Activated naive CD4-positive, alpha-beta T cell treated with anti-CD3 and anti-CD28 coated beads, Interleukin-2, amount 50 U/mL, for 24 hours (primary cell): Measurements from ENCODE around the gene SLC1A3.
"Not testable (repeated sequence)": the region's sequence is repeated elsewhere in the genome, so short reads cannot be mapped to it uniquely, and the experiment has no call there.

Experiments used
- H3K27ac Mint-ChIP-seq: one replicate; pipeline ENCODE4 v1.8.0; 2021; ENCODE audit warnings: mild to moderate bottlenecking, mixed read lengths
- H3K27me3 Mint-ChIP-seq: one replicate; pipeline ENCODE4 v1.8.0; 2021; ENCODE audit warnings: mixed read lengths
- H3K36me3 Mint-ChIP-seq: one replicate; pipeline ENCODE4 v1.8.0; 2021; ENCODE audit warnings: mixed read lengths
- H3K4me1 Mint-ChIP-seq: one replicate; pipeline ENCODE4 v1.8.0; 2021; ENCODE audit warnings: mixed read lengths
- H3K4me3 Mint-ChIP-seq: one replicate; pipeline ENCODE4 v1.8.0; 2021; ENCODE audit warnings: mild to moderate bottlenecking, mixed read lengths
- H3K9me3 Mint-ChIP-seq: one replicate; pipeline ENCODE4 v1.8.0; 2021; ENCODE audit warnings: mixed read lengths

SLC1A3 gene

DNA sequence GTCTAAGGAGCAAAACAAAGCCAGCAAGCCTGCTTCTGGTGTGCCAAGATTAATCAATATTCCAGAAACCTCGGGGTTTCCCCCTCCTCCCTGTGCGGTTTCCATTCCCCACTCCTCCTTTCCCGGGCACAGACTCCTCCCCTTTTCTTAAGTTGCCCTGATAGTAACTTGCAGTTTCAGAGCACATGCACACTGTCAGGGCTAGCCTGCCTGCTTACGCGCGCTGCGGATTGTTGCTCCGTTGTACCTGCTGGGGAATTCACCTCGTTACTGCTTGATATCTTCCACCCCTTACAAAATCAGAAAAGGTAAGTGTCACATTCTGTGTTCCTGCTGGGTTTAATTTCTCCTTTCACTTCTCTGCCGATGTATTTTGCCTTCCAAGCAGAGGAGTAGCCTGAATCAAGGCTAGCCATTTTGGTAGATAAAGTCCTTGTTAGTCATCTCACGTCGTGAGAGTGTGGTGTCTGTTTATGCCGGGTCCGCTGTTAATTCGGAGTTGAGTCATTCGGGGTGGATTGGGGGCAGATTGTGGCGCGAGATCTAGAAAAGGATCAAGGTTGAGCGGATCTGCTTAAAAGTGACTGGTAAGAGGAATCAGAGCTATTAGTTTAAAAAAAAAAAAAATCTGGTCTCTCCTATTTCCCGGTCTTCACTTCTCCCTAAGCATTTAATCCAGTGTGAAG, at the start of gene SLC1A3:
Gene SLC1A3 (plus strand): TSS at position 179 of the 686 bp plus-strand sequence. CDS start 1,818 bp downstream, outside the sequence.
- H3K27ac Mint-ChIP-seq: peak within 1 kb of the TSS; percentile 18
- no peaks in the 10 kb centered on the region for H3K9me3 Mint-ChIP-seq

DNA sequence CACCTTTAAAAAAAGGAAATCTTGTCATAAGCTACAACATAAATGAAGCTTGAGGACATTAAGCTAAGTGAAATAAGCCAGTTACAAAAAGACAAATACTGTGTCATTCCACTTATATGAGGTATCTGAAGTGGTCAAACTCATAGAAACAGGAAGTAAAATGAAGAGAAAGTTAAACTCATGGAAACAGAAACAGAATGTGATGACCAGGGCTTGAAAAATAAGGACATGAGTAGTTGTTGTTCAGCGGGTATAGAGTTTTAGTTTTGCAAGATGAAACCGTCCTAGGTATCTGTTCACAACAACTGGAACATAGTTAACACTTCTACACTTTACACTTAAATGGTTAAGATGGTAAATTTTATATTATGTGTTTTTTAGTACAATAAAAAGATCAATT, 47.8 kb upstream of the SLC1A3 start:
- Mint-ChIP-seq H3K27me3 (peaks cover 3% of the 10 kb centered on the region), H3K4me1 (no peaks in the 10 kb centered on the region), H3K36me3 (no peaks in the 10 kb centered on the region), H3K9me3 (no peaks in the 10 kb centered on the region), H3K4me3 (no peak overlapping the region), H3K27ac (no peak overlapping the region)

More for the DNA sequence above, at the start of gene SLC1A3:
- Mint-ChIP-seq H3K4me1 (peaks cover 17% of the 10 kb centered on the region), H3K4me3 (peak within 1 kb of the TSS; percentile 81), H3K27me3 (peaks cover 51% of the 10 kb centered on the region), H3K36me3 (no peaks in the 10 kb centered on the region)

DNA sequence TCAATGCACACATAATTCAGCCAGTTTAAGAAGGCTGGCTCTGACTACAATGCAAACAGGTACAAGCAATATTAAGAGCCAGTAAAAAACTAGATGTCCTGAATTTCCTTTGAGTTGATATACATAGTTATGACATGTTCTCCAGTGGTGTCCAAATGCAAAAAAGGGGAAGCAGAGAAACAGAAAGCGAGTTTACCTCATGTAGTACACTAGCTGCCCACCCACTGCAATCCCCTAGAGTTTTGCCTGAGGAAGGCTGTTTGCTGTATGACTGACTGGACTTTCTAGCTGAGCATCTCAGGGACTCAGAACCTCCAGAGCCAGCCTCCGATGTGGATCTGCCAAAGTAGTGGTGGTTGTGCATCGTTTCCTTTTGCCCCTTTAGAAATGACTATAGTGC, 44.8 kb upstream of the SLC1A3 start:
- no peaks in the 10 kb centered on the region for H3K4me1 Mint-ChIP-seq

DNA sequence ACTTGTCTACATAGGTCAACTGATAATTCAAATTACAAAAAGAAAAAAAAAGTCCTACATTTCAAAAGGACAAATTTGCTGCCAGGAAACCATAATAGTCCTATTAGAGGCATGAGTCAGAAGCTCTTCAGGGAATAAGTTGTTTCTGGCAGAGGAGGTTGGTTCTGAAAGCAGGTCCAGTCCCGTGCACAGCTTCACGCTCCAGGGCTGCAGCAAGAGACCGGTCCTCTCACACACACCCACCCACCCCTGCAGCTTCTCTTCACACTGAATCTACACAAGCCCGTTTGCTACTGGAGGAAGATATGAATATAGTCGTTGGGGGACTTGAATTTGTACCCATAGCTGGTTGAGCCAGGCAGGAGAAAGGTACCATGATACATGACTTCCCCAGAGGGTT, 36.9 kb upstream of the SLC1A3 start:
- H3K9me3 Mint-ChIP-seq: no peaks in the 10 kb centered on the region
- H3K27ac Mint-ChIP-seq: no peak overlapping the region
- no peak overlapping the region for H3K4me3 Mint-ChIP-seq
- no peaks in the 10 kb centered on the region for H3K36me3 Mint-ChIP-seq
- no peaks in the 10 kb centered on the region for H3K27me3 Mint-ChIP-seq
- no peaks in the 10 kb centered on the region for H3K4me1 Mint-ChIP-seq

More for the DNA sequence above, 44.8 kb upstream of the SLC1A3 start:
- Mint-ChIP-seq H3K9me3 (no peaks in the 10 kb centered on the region), H3K27me3 (peaks cover 6% of the 10 kb centered on the region), H3K4me3 (no peak overlapping the region), H3K36me3 (no peaks in the 10 kb centered on the region), H3K27ac (no peak overlapping the region)

DNA sequence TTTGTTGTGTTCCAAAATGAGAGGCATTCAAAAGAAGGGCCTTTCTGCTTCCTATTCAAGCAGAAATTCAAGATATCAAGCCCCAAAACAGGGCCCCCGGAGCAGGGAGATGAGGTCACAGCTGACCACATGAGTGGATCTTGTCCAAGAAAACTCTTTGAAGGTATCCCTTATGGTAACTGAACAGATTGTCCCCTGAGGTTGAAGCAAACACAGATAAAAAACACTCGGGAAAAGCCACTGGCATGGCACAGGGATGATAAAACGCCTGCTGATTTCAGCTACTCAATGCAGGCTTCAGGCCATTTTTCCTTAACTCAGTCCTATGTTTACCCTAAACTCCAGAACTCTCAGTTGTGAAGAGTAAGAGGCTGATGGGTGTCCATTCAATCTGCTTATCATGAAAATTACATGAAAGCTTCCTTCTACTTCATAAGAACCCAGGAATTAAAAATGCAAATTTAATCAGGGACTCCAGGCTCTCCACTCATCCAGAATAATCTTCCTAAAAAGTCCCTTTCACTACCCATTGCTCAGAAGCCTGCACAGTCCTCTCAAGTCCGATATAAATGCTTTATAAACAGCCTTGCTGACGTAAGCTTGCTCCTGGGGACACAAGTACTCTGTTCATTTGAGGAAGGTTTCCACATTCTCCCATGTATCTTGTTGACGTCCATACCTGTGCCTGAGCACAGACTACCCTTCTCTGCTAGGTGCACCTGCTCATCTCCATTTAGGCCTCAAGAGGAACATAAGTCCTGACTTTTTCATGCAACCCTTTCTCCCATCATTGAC, 35.9 kb upstream of the SLC1A3 start:
- Mint-ChIP-seq H3K27me3 (no peaks in the 10 kb centered on the region), H3K4me1 (no peaks in the 10 kb centered on the region), H3K4me3 (no peak overlapping the region), H3K36me3 (no peaks in the 10 kb centered on the region), H3K27ac (no peak overlapping the region), H3K9me3 (no peaks in the 10 kb centered on the region)

DNA sequence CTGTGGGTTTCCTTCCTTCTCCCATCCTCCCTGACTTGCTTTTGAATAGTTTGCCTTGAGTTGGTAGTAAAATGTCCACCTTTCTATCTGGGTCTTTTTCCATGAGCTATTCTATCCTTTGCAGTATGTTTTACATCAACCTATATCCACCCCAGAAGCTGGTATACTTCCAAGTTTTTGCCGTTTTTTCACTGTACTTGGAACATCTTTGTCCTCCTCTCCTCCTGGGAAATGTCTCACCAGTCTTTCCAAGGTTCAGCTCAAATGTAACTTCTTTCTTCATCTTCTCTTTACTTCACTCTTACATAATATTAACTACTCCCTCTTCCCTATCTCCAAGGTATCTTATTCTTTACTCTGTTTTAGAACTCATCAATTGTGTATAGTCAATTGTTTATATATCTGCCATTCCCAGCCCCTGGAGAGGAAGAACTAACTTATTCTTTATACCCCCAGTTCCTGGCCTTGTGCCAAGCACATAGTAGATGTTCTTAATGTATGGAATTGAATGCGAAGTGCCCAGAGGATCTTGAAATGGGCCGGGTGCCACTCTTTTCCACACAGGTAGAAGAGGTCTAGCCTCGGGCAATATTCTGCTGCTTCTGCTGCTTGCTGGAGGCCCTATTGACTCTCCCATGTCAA, 34.9 kb upstream of the SLC1A3 start:
- no peaks in the 10 kb centered on the region for H3K4me1 Mint-ChIP-seq

DNA sequence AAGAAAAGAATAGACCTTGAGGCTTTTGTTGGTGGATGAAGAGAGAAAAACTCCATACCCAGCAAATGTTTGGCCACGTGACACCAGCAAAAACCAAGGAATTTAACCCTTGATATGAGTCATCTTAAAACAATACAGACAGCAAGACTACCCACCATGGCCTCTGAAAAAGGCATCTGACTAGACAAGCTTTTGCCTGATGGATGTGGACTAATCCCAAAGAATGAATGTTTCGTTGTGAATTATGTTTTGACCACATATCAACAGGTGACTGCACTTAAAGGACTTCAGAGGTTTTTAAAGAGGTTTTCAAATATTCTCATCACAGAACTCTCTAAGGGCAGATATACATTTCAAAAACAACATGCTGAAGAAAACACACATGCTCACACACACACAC, 33.0 kb upstream of the SLC1A3 start:
- H3K4me1 Mint-ChIP-seq: no peaks in the 10 kb centered on the region
- no peaks in the 10 kb centered on the region for H3K27me3 Mint-ChIP-seq
- H3K4me3 Mint-ChIP-seq: no peak overlapping the region
- H3K27ac Mint-ChIP-seq: no peak overlapping the region
- no peaks in the 10 kb centered on the region for H3K36me3 Mint-ChIP-seq
- H3K9me3 Mint-ChIP-seq: no peaks in the 10 kb centered on the region

More for the DNA sequence above, 34.9 kb upstream of the SLC1A3 start:
- no peaks in the 10 kb centered on the region for H3K9me3 Mint-ChIP-seq
- no peak overlapping the region for H3K4me3 Mint-ChIP-seq
- no peaks in the 10 kb centered on the region for H3K27me3 Mint-ChIP-seq
- H3K36me3 Mint-ChIP-seq: no peaks in the 10 kb centered on the region
- no peak overlapping the region for H3K27ac Mint-ChIP-seq

DNA sequence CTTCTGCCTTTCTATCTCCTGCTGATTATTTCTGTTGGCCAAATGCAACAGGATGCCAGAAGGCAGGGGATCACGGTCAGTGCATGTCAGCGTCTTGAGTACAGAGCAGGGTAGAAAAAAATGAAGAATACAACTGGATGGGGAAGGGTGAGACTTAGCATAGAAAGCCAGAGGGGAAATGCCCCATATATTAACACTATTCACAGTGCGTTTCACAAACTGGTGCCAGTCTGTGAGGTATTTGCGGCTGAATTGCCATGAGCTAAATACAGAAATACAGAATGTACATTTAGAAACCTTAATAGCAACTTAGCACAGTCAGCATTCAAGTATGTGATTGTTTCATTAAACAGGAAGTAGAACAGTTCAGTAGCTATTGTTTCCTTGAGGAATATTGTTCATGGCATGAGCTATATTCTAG, 31.0 kb upstream of the SLC1A3 start:
- Mint-ChIP-seq H3K36me3 (no peaks in the 10 kb centered on the region), H3K27ac (no peak overlapping the region), H3K9me3 (no peaks in the 10 kb centered on the region), H3K4me1 (no peaks in the 10 kb centered on the region), H3K27me3 (no peaks in the 10 kb centered on the region), H3K4me3 (no peak overlapping the region)

DNA sequence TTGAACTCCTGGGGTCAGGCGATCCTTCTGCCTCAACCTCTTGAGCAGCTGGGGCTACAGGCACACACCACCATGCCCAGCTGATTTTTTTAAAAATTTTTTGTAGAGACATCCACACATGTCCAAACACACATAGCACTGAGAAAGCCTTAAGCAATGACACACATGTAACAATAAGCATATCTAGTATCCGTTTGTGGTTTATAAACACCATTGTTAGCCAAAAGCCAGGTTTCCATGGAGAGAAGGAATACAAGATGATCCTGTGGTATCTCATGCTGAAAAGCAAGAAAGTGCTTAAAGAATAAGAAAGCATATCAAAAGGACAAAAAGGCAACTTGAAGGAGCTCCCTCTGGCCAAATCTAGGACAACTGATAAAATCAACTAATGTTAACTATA, 29.7 kb upstream of the SLC1A3 start:
- Mint-ChIP-seq H3K36me3 (no peaks in the 10 kb centered on the region), H3K27me3 (no peaks in the 10 kb centered on the region), H3K4me1 (no peaks in the 10 kb centered on the region), H3K27ac (no peak overlapping the region), H3K4me3 (no peak overlapping the region), H3K9me3 (no peaks in the 10 kb centered on the region)

DNA sequence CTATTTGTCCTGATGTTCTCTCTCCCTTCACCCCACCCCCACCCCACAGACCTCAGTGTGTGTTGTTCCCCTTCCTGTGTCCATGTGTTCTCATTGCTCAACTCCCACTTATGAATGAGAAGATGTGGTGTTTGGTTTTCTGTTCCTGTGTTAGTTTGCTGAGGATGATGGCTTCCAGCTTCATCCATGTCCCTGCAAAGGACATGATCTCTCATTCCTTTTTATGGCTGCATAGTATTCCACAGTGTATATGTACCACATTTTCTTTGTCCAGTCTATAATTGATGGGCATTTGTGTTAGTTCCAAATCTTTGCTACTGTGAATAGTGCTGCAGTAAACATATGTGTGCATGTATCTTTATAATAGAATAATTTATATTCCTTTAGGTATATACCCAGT, 26.5 kb upstream of the SLC1A3 start:
- not testable (repeated sequence) for H3K4me3 Mint-ChIP-seq, H3K27me3 Mint-ChIP-seq, H3K4me1 Mint-ChIP-seq, H3K27ac Mint-ChIP-seq, H3K9me3 Mint-ChIP-seq, H3K36me3 Mint-ChIP-seq

DNA sequence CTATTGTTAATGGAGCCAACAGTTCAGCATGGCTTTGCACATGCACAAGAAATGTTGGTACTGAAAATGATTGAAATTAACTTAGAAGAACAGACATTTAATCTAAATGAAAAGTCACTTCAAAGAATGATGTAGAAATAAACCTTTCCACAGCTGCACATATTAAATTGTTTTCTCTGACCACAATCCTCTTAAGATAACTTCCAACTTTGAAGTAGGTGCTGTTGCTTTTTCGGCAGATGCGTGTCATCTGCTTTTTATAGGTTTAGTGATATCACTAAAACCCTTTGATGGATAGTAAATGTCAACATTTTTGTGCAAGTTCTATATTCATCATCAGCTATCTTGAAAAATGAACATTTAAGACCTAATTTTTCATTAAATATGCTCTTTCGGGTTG, 25.3 kb upstream of the SLC1A3 start:
- no peak overlapping the region for H3K4me3 Mint-ChIP-seq
- no peak overlapping the region for H3K27ac Mint-ChIP-seq
- H3K4me1 Mint-ChIP-seq: no peaks in the 10 kb centered on the region
- no peaks in the 10 kb centered on the region for H3K9me3 Mint-ChIP-seq
- H3K27me3 Mint-ChIP-seq: peaks cover 4% of the 10 kb centered on the region
- H3K36me3 Mint-ChIP-seq: no peaks in the 10 kb centered on the region

DNA sequence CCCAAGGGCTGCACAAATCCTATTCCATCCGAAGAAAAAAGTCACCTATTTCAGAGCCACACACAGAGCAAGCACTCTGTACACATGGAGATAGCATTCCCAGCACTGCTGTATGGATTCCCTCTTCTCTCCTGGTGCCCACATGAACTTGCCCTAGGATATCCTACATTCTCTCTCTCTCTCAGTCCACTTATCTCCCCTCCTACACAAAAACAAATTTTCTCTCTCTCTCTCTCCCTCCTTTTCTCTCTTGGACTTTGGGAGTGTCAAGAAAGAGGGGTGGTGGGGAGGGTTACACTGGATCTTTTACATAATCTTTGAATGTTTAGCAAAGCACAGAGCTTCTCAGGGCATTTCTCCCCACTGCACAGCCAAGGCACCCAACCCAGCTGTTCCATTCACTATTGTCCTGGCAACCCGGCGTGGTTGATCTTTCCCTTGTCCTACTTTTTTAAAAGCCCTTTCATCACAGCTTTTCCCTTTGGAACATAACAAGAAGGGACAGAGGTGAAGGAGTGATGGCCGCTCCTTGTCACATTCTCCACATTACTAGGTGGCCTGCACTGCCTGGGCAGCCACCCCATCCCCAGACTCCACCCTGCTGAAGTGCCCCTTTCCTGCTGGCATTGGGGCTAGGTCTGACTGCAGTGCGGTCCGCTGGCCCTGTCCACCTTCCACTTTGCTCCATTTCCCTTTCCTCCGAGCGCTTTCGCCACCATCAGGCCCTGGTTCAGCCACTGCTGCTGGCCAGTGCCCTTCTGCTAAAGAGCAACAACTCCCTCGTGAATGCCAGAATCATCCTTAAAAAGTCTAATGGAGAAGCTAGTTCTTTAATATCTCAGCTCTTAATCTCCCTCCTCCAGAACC, 22.2 kb upstream of the SLC1A3 start:
- Mint-ChIP-seq H3K36me3 (no peaks in the 10 kb centered on the region), H3K4me1 (no peaks in the 10 kb centered on the region), H3K9me3 (no peaks in the 10 kb centered on the region), H3K27me3 (peaks cover 4% of the 10 kb centered on the region), H3K4me3 (no peak overlapping the region), H3K27ac (no peak overlapping the region)

DNA sequence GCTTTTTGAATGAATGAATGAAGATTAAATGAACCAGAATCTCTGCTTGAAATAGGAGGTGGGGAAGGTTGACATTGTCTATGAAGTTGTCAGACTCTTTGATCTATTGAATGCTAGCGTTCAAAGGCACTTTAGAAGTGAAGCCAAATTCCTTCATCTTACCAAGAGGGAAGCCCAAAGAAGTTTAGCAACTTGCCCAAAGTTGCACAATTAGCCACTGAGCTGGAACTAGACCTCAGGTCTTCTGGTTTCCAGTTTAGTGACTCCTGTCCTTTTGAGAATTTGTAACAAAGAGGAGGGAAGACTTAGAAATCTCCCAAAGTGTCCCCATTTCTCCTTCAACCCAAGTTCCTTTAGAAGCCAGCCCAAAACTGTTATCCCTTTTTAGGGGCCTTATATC, 20.7 kb upstream of the SLC1A3 start:
- Mint-ChIP-seq H3K27me3 (peaks cover 4% of the 10 kb centered on the region), H3K4me3 (no peak overlapping the region), H3K9me3 (no peaks in the 10 kb centered on the region), H3K27ac (no peak overlapping the region), H3K36me3 (no peaks in the 10 kb centered on the region), H3K4me1 (no peaks in the 10 kb centered on the region)

DNA sequence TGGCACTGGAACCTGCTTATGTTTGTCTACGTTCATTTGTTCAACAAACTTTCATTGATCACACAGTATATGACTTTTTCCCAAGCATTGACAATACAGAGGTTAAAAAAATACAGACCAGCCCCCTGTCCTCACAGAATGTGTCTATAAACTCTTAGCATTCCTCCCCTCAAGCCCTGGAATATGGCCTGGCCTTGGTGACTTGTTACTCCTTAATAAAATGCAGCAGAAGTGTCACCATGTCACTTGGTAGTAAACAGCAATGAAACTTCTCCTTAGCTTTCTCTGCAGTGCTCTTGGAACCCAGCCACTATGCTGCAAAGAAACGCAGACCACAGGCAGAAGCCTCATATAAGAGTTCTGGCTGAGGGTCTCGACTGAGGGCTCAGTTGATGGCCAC, 19.1 kb upstream of the SLC1A3 start:
- Mint-ChIP-seq H3K27ac (no peak overlapping the region), H3K9me3 (no peaks in the 10 kb centered on the region), H3K4me1 (no peaks in the 10 kb centered on the region), H3K27me3 (peaks cover 4% of the 10 kb centered on the region), H3K36me3 (no peaks in the 10 kb centered on the region), H3K4me3 (no peak overlapping the region)

DNA sequence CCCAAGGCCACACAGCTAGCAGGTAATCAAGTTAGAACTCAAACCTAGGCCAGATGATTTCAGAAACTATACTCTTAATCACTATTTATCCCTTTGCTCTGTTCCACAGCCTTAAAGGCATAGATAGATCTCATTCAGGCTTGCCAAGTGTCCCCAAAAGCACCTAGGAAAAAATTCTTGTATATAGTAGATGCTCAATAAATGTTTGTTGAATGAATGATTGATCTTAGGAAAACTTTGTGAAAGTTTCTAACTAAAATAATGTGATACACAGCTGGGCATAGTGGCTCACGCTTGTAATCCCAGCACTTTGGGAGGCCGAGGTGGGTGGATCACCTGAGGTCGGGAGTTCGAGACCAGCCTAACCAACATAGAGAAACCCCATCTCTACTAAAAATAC, 16.7 kb upstream of the SLC1A3 start:
- not testable (repeated sequence) for H3K27ac Mint-ChIP-seq, H3K36me3 Mint-ChIP-seq, H3K9me3 Mint-ChIP-seq, H3K4me1 Mint-ChIP-seq, H3K4me3 Mint-ChIP-seq, H3K27me3 Mint-ChIP-seq
